Mucosa of stomach (tissue), 1 donor: ENCODE results near the gene TRIM75.
"Not testable (repeated sequence)": the region's sequence is repeated elsewhere in the genome, so short reads cannot be mapped to it uniquely, and the experiment has no call there.

Source experiments
- H3K27me3 ChIP-seq: one replicate; pipeline ENCODE4 v1.7.0; 2013; ENCODE audit warnings: mild to moderate bottlenecking, low read length; ENCODE audit not compliant: control insufficient read depth, insufficient read depth
- H3K36me3 ChIP-seq: one replicate; pipeline ENCODE4 v1.7.0; 2013; ENCODE audit warnings: low read length; ENCODE audit not compliant: control insufficient read depth, insufficient read depth
- H3K4me1 ChIP-seq: one replicate; pipeline ENCODE4 v1.7.0; 2013; ENCODE audit warnings: mild to moderate bottlenecking, low read length; ENCODE audit not compliant: control insufficient read depth, insufficient read depth
- H3K4me3 ChIP-seq: one replicate; pipeline ENCODE4 v1.7.0; 2013; ENCODE audit warnings: low read length
- H3K9ac ChIP-seq: one replicate; pipeline ENCODE4 v1.7.0; 2013; ENCODE audit warnings: mild to moderate bottlenecking, low read length, moderate library complexity
- H3K9me3 ChIP-seq: one replicate; pipeline ENCODE4 v1.7.0; 2013; ENCODE audit warnings: mild to moderate bottlenecking, low read length, moderate library complexity; ENCODE audit not compliant: control insufficient read depth
- donor health status: Pancreatic carcinoma.

Gene TRIM75

GRCh38 chr4:165053645-165054044 lies at the start of gene TRIM75:
Gene TRIM75, plus strand, starts transcription at chr4:165053866. Its CDS starts 5,282 bp downstream, at chr4:165059148.
- H3K36me3 ChIP-seq: no peaks in the 10 kb centered on the region
- no peak within 1 kb of the TSS for H3K9ac ChIP-seq
- H3K4me1 ChIP-seq: no peaks in the 10 kb centered on the region
- no peak within 1 kb of the TSS for H3K4me3 ChIP-seq
- H3K27me3 ChIP-seq: no peaks in the 10 kb centered on the region
- H3K9me3 ChIP-seq: no peaks in the 10 kb centered on the region

GRCh38 chr4:165005352-165005925 lies 48.2 kb upstream of the TRIM75 start:
- no peak overlapping the region for H3K9ac ChIP-seq
- H3K27me3 ChIP-seq: peaks cover 3% of the 10 kb centered on the region
- no peak overlapping the region for H3K4me3 ChIP-seq
- no peaks in the 10 kb centered on the region for H3K9me3 ChIP-seq
- H3K4me1 ChIP-seq: no peaks in the 10 kb centered on the region
- no peaks in the 10 kb centered on the region for H3K36me3 ChIP-seq

DNA sequence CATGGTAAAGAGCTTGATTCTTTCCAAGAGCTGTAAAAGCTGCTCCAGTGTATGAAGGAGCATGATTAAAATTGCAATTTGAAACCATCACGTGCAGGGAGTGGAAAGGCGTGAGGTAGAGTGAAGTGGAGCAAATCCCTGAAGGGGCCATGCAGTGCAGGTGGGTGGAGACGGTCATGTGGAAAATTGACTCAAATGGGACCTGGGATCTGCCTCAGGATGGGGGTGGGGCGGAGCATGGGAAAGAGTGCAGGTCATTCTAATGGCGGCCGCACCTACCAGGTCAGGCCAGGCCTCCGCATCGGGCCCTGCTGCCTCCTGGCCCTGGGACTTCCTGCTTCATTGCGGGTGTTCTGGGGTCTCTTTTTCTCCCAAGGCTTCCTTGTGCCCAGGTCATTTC lies 47.2 kb upstream of the TRIM75 start:
- Histone ChIP-seq H3K4me1 (no peaks in the 10 kb centered on the region), H3K36me3 (no peaks in the 10 kb centered on the region), H3K9me3 (no peaks in the 10 kb centered on the region), H3K27me3 (peaks cover 3% of the 10 kb centered on the region), H3K9ac (no peak overlapping the region), H3K4me3 (no peak overlapping the region)

- Histone ChIP-seq H3K9ac (no peak overlapping the region), H3K36me3 (no peaks in the 10 kb centered on the region), H3K27me3 (peaks cover 3% of the 10 kb centered on the region), H3K4me1 (no peaks in the 10 kb centered on the region), H3K9me3 (no peaks in the 10 kb centered on the region), H3K4me3 (no peak overlapping the region)
Measured at GRCh38 chr4:165006886-165007285, 46.8 kb upstream of the TRIM75 start.

GRCh38 chr4:165009493-165010227 lies 44.0 kb upstream of the TRIM75 start:
- H3K9ac ChIP-seq: no peak overlapping the region
- H3K36me3 ChIP-seq: no peaks in the 10 kb centered on the region
- no peak overlapping the region for H3K4me3 ChIP-seq
- H3K9me3 ChIP-seq: no peaks in the 10 kb centered on the region
- H3K4me1 ChIP-seq: no peaks in the 10 kb centered on the region
- peaks cover 3% of the 10 kb centered on the region for H3K27me3 ChIP-seq

DNA sequence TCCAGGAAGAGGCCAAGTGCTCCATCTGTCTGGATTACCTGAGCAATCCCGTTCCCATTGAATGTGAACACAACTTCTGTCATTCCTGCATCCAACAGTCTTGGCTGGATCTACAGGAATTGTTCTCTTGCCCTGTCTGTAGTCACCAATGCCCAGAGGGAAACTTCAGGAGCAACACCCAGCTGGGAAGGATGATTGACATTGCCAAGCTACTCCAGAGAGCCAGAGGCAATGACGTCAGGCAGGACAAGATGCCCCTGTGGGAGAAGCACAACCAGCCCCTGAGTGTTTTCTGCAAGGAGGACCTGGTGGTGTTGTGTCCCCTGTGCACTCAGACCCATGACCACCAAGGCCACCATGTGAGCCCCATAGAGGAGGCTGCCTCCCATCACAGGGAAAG lies 43.2 kb upstream of the TRIM75 start:
- no peaks in the 10 kb centered on the region for H3K36me3 ChIP-seq
- no peak overlapping the region for H3K9ac ChIP-seq
- no peaks in the 10 kb centered on the region for H3K9me3 ChIP-seq
- H3K4me3 ChIP-seq: no peak overlapping the region
- H3K27me3 ChIP-seq: peaks cover 3% of the 10 kb centered on the region
- H3K4me1 ChIP-seq: no peaks in the 10 kb centered on the region

GRCh38 chr4:165010991-165011390 lies 42.7 kb upstream of the TRIM75 start:
- H3K4me3 ChIP-seq: no peak overlapping the region
- no peak overlapping the region for H3K9ac ChIP-seq

GRCh38 chr4:165011403-165011802 lies 42.3 kb upstream of the TRIM75 start:
- H3K4me1 ChIP-seq: no peaks in the 10 kb centered on the region
- H3K4me3 ChIP-seq: no peak overlapping the region
- H3K27me3 ChIP-seq: peaks cover 3% of the 10 kb centered on the region
- no peaks in the 10 kb centered on the region for H3K9me3 ChIP-seq
- H3K36me3 ChIP-seq: no peaks in the 10 kb centered on the region
- H3K9ac ChIP-seq: no peak overlapping the region

More at GRCh38 chr4:165010991-165011390, 42.7 kb upstream of the TRIM75 start:
- no peaks in the 10 kb centered on the region for H3K36me3 ChIP-seq
- no peaks in the 10 kb centered on the region for H3K9me3 ChIP-seq
- peaks cover 3% of the 10 kb centered on the region for H3K27me3 ChIP-seq
- no peaks in the 10 kb centered on the region for H3K4me1 ChIP-seq

GRCh38 chr4:165013691-165014090 lies 40.0 kb upstream of the TRIM75 start:
- Histone ChIP-seq H3K4me1 (no peaks in the 10 kb centered on the region), H3K4me3 (no peak overlapping the region), H3K9ac (no peak overlapping the region), H3K27me3 (peaks cover 3% of the 10 kb centered on the region), H3K9me3 (no peaks in the 10 kb centered on the region), H3K36me3 (no peaks in the 10 kb centered on the region)

DNA sequence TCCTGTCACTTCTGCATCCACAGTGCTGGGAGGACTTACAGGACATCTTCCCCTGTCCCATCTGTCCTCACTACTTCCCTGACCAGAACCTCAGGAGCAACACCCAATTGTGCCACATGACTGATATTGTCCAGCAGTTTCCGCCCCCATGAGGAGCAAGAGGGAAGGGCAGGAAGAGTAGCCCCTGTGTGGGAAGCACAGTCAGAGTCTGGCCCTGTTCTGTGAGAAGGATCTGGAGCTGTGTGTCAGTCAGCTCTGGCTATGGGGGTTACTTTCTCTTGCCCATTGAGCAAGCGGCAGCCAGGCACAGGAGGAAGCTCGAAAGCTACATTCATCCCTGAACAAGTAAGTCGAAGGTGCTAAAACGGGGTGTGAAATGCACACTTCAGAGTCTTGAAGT lies 36.7 kb upstream of the TRIM75 start:
- Histone ChIP-seq H3K4me1 (no peaks in the 10 kb centered on the region), H3K36me3 (no peaks in the 10 kb centered on the region), H3K9ac (no peak overlapping the region), H3K27me3 (no peaks in the 10 kb centered on the region), H3K9me3 (no peaks in the 10 kb centered on the region), H3K4me3 (no peak overlapping the region)

GRCh38 chr4:165019995-165020394 lies 33.7 kb upstream of the TRIM75 start:
- not testable (repeated sequence) for H3K4me1 ChIP-seq, H3K36me3 ChIP-seq, H3K4me3 ChIP-seq, H3K27me3 ChIP-seq, H3K9me3 ChIP-seq, H3K9ac ChIP-seq

- not testable (repeated sequence) for H3K4me1 ChIP-seq, H3K9ac ChIP-seq, H3K36me3 ChIP-seq, H3K4me3 ChIP-seq, H3K9me3 ChIP-seq, H3K27me3 ChIP-seq
Measured at GRCh38 chr4:165025782-165026181, 27.9 kb upstream of the TRIM75 start.
